Tibial nerve (tissue), 3 donors: ENCODE data around the gene HNRNPA1.

Experiments
- CTCF ChIP-seq, 5 experiments: fragments of 200-600 bp in 3 of 5; fragments of 450-650 bp in 2 of 5; sonication (generic) in 3 of 5; IDR thresholded peaks; one replicate each; pipeline ENCODE4 v1.5.1; 2016 to 2019; ENCODE audit warnings: antibody characterized with exemption in 5 of 5, mild to moderate bottlenecking in 3 of 5, moderate library complexity in 2 of 5
- POLR2A ChIP-seq, 2 donors: fragments of 450-650 bp; IDR thresholded peaks; one replicate each; pipeline ENCODE4 v1.6.1; 2017; ENCODE audit warnings: antibody characterized with exemption in 2 of 2, mild to moderate bottlenecking in 2 of 2, moderate library complexity in 2 of 2

DNA sequence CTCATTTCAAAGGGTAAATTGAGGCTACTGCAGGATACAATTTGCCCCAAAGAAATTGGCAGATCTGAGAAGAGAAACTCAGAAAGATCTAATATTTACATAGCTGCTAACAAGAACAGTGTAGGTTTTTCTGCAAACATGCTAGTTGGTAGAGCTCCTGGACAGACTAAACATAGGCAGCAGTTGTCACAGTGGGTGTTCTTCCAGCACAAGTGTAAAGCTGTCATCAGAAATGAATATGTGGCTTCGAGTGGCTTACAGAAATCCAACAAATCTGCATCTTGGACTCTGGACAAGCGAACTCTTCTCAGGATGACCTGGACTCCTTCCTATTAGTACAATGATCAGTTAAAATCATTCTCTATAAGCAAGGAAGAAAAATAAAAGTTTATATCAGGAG lies 6.5 kb upstream of the HNRNPA1 start:
- TF ChIP-seq CTCF (IDR thresholded peaks at IDR 0.05) (no peak), POLR2A (IDR thresholded peaks at IDR 0.05) (no peak)
